GM20431 (cell line): ENCODE measurements around the gene KRT72.

Experiments used
- in situ Hi-C: fragments of 300-500 bp; cut with MseI, MboI; formaldehyde crosslinking; loops from one replicate; pipeline ENCODE4 v1.15.0; 2020; ENCODE audit warnings: low sequenced_read_pairs; ENCODE audit not compliant: unreplicated experiment

The KRT72 gene

DNA sequence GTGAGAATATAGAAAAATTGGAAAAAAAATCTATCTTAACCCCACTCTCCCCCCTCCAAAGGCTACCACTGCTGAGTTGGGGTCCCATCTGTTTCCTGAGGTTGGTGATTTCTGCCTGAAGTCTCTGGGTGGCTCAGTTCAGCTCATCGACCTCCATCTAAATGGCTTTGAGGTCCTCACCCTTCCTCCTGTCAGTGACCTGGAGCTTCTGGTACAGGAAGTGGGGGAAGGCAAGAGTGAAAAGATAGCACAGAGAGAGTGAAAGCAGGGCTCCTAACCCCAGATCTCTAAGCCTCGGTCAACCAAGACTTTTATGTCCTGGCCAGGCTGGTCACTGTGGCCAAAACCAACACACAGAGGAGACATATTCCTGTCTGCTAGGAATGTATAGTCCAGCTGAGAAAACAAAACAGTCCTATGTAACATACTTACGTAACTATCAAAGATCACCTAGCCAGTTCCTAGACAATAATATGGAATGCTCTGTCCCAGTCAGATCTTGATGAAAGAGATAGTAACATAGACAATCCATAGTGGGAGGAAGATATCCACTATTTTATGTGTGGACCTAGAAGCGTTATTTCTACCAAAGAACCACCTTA is 29.4 kb upstream of the KRT72 start:
- in situ Hi-C loops, result no loop called here

DNA sequence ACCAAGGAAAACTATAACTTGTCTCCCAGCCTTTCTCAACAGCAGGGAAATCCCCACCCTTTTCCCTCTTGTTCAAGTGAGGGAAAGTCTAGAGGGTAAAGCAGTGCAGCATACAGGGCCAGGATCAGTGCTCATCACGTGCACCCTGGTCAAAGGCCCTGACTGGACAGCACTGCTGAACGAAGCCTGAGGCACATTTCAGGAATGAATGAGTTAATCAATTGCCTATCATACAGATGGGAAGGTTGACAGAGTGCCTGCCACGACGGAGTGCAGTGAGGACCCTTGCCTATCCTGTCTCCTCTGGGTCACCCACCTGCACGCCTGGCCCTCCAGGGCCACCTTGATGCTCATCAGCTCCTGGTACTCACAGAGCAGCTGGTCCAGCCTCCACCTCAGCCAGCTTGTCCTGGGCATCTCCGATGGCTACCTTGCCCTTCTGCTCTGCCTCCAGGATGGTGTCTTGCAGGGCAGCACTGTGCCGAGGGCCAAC is 28.8 kb upstream of the KRT72 start:
- in situ Hi-C loops, result no loop called here

DNA sequence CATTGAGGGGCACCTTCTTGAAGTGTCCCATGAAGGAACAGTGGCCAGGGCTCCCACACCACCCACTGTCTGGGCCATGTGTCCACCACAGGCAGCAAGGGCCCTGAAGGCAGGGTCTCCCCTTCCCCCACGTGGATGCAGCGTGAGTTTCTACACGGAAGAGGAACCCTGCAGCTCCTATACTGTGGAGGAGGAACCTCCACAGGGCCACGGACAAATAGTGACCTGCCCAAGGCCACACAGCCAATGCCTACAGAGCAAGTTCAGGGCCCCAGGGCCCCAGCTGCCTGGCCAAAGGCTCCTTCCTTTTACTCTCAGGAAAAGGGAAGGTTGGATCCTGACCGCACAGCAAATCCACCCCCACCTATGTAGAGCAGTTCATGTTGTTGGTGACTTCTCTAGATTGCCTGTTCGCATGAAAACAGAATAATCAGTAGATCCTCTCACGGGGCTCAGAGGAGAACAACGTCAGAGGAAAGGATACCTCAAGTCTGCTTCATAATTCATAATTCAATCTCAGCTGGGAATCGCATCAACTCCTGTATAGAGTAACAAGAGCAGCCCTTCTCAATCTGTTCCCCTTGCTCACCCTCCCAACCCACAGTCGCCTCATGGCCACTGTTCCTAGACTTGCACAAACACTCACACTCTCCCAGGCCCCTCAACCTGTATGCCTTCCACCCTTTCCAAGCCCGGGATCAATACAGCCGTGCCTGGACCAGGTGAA is 28.2 kb upstream of the KRT72 start:
- in situ Hi-C loops, result no loop called here

DNA sequence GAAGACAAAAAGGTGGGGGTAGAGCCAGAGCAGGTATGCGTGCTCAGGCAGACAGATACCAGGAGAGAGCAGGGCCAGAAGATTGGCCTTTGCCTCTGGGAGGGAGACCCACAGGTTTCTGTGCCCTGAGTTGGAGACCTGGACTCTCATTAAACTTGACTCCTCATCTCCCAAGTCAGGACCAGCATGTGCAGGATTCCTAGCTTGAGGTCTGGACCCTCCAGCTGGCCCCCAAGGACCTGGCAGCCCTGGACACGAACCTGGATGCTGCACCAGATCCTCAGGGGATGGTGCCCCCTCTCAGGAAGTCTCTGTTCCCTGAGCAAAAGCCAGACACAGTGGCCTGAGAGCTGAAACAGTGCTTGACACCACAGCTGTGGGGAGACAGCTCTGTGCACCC is 27.6 kb upstream of the KRT72 start:
- in situ Hi-C loops, result no loop called here

DNA sequence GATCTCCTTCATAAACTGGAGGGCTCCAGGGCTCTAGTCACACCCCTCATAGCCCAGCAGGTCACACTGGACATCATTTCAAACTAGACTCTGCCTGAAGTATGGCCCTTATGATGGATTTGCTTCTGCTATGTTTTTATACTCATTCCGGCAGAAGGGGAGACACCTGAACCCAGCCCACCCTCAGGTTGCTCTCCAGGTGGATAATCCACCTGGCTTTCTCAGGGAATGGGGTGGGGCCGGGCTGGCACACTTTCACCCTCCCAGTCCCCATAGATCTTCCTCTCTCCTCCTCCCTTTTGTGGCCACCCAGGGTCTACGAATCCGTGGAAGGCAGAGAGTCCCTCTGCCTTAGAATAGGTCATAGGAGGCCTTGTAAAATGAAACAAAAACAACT is 26.8 kb upstream of the KRT72 start:
- in situ Hi-C loops, result no loop called here

DNA sequence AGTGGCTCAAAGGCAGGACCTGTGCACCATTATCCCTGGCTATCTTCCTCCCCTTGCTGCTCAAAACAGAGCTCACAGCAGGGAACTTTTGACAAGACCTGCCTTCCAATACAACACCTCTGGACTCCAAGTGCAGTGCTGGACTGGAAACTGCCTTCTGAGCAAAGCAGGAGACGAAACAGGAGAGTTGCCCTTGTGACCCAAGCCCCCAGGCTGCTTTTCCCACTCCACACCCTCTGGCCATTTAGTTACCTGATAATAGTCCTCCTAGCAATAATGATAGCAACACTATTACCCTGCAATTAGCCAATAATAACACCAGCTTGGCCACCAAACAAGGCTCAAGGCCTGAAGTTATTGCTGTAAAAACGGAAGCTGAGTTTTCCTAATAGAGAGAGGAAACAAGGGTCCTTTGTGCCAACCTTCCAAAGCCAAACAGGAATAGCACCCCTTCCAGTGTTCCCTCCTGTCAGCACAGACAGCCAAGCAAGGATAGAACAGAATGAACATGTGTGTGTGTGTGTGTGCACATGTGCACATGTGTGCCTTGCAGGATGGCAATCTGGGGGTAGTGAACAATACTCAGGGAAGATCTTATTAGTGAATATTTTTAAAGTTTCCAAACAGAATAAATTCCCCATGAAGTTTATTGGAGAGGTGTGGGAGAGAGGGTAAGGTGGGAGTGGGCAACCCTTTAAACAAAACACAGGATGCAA is 26.3 kb upstream of the KRT72 start:
- in situ Hi-C loops, result no loop called here

DNA sequence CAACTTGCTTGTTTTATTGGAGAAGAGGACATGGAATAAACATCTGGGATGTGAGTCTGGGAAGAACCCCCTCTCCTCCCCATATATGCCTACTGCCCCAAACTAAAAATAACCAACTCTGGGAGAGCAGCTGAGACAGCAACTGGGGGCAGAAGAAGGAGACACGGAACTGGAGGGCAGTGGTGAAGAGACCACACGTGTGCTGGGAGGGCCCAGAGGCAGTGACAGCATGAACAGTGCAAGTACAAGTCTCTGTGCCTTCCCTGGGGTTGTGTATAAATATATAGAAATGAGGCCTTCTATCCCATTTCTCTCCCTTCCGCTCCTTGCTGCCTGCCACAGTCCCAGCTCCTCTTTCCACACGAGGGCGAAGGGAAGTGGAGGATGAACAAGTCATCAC is 21.1 kb upstream of the KRT72 start:
- in situ Hi-C loops, result no loop called here

DNA sequence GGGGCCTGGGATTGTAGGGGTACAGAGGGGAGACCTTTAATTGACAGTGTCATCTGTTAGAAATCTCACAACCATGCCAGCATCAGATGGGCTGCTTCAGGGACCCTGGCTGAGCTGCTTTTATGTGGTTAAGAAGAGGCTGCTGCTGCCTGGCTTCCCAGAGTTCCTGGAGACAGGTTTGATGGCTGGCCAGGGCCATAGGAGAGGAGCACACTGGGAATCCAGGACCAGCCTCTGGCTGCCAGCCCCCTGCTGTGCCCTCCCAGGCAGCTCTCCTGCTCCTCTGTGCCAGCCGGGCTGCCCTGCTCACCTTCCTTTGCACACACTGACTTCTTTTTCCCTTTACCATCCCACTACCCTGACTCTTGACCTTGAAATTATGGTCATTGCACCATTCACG is 17.6 kb upstream of the KRT72 start:
- in situ Hi-C loops, result no loop called here

DNA sequence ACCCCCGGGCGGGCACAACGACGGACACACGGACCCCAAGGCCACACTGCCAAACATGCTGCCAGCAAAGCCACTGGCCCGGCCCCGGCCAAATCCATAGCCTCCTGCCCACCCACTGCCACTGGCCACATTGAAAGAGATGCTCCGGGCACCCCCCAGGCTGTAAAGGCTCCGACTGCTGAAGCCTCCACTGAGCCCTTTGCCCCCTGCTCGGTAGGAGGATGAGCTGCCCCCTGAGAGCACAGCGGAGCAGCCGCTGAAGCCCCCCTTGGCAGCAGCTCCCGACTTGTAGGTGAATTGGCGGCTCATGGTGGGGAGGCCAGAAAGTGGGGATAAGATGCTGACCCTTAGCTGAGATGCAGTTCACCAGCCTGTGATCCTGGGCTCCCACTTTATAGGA is 17.0 kb upstream of the KRT72 start, which contains the start of gene KRT73:
TSS of gene KRT73 (minus strand) at position 344 of the 400 bp plus-strand sequence. CDS start at position 309, 35 bp downstream.
- in situ Hi-C loops, result no loop called here

DNA sequence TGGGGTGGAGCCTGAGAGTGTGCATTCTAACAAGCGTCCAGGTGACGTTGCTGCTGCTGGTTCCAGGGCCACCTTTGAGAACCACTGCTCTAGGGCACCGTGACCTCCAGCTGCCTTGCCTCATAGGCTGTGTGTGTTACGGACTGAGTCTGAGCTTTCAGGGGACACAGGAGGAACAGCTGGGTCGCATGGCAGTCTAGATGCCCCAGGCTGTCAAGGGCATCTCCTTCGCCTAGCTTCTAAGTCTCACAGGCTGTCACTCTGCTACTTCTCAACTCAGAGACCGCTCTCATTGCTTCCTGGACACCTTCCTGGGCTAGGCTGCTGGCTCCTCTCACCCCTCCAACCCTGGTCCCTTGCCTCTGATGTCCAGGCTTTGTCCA is 16.1 kb upstream of the KRT72 start:
- in situ Hi-C loops, result no loop called here

DNA sequence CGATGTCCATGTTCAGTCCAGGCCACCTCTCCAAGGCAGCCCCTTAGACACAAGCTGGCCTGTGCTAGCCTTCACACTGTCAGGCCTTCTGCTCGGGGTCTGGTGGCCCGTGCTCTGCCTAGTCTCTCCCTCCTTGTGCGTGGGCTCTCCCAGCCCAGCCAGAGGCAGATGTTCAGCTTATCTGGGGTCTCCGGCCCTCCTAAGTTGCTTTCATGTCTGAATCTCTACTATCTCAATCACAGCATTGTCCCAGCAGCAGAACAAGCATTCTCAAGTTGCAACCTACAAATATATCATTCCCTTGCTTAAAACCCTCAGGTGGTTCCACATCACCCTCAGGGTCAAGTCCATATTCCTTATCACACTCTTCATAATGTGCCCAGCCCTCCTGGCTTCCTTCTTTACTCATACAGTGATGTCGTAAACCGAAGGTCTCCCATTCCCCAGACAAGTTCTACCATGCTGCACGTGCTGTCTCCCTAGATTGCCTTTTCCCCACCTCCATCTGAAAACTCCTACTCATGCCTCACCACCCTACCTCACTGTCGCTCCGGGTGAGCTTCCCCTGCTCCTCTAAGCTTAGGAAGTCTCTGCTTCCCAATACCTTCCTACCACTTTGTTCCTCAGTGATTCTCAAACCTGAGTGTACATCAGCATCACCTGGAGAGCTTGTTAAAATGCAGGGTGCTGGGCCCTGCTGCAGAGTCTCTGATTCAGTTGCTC is 15.6 kb upstream of the KRT72 start:
- in situ Hi-C loops, result no loop called here

DNA sequence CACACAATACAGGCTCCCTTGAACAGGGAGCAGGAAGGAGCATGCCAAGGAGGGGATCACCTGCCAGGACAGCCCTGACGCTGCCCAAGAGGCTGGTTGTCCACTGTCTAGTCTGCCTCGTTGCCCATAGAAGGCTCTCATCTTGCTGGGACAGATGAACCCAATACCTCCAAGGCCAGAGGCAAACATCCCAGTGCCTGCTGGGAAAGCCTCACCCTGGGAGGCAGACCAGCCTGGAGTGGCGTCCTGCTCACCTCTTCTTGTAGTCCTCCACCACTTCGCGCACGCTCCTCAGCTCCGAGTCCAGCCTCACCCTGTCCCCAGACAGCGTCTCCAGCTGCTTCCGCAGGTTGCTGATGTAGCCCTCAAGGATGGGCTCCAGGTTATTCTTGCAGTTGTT is 14.6 kb upstream of the KRT72 start:
- in situ Hi-C loops, result no loop called here

DNA sequence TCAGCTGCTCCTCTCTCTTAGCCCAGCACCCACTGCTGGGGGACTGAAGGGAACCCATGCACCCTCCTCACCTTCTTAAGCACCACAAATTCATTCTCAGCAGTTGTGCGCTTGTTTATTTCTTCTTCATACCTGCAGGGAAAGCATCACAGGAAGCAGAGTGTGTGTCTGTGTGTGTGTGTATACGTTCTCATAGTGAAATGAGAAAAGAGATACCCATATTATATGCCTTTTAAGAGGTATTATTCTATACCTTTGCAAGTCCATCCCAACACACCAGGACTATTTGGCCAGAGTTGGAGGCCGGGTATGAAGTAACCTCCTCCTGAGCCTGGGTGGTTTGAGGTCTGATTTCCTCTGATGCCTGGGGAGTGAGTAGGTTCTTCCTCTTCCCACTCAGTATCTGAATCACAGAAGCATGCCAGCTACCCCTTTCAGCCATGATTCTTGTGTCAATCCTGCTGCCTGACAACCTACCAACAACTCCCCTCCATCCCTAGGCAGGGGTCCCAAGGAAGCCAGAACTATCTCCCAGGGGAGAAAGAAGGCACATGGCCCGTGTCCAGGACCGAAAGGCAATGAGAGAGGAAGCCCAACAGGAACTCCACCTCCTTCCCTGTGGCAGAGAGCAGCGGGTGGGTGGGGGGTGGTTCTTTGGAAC is 14.1 kb upstream of the KRT72 start:
- in situ Hi-C loops, result no loop called here

DNA sequence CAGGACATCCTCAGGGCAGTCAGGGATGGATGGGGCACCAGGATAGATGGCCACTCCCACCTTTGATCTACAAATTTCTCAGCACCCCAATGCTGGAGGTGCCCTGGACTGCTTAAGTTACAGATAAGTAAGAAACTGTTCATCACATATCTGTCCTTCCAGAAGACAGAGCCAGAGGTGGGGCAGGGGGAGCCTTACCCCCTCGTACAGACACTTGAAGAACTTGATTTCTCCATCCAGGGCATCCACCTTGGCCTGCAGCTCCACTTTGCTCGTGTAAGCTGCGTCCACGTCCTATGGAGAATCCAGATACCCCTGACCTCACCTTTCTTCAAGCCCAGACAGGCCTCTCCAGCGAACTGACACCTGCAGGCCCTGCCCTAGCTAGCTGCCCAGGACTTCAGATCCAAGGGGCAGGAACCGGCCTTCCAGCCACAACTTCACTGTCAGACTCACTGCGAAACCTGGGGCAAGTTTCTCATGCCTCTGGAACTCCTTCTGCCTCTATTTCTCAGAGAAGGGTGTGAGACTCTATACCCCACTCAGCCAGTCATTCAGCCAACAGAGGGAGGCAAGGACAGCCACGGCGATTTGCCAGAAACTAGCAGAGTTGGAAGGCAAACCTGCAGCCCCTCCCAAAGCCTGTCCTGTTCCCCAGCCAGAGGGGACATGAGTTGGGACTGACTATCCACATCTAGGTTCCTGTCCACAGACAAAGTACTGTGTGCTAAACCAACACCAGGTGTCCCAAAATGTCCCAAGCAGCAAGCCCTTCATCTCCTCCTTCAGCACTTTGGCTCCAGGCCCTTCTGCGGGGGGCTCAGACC is 13.3 kb upstream of the KRT72 start:
- in situ Hi-C loops, result no loop called here

DNA sequence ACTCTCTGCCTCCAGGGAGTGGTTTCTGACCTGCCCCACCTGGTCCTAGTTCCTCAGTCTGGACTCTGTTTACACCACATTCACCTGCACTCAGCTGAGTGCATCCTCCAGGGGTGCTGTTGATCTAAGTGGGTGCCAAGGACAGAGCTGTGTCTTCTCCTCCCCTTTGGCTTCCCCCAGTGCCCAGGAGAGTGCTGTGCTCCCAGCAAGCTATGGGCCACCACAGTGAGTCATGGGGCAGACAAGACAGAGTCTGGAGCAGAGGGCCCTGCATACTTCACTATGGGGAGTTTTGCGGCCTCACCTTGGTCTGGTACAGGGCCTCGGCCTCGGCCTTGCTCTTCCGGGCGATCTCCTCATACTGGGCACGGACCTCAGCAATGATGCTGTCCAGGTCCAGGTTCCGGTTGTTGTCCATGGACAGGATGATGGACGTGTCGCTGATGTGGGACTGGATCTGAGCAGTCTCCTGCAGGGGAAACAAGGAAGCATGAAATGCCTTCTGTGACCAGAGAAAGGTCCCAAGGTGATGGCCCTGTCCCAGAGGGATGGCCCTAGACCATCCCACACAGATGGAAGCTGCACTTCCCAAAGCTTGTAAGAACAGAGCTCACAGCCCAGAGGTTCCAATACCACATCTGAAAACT is 12.2 kb upstream of the KRT72 start:
- in situ Hi-C loops, result no loop called here

DNA sequence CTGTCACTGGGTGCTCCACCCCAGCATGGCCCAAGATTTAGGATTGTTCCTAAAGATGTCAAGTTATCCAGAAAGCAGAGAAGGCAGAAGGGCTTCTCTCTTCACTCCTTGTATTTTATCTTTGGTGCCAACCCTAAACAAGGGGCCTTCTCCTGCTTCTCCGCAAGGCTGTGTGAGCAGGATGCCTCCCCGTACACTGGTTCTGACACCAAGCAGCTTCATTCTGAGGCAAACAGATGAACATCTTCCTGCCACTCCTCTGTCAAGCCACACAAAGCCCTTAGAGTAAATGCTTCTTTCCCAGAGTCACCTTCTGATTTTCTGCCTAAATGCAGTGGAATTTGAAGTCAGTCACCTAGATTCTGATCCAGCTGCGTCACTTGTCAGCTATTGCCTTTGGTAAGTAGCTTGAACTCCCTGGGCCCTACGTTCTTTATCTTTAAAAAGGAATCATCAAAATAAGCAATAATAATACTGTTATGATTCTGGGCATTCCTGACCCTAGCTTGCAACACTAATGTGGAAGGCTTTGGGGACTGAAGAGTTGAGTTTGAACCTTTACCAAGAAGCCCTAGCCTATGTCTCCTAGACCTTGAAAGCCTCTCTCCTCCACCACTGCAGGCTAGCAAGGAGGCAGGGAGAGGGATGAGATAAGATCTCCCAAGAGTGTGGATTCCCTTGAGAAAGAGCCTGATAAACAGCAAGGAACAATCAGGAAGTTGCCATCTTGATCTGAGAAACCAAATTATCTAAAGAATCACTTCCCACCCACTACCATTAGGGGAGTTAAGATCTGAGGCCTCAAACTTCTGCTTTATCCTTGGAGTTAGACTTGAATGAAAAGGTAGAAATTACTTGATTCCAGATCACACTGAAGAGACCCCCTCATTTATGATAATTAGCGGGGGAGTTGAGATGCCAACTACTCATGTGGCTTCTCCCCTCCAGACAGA is 11.4 kb upstream of the KRT72 start:
- in situ Hi-C loops, result no loop called here

DNA sequence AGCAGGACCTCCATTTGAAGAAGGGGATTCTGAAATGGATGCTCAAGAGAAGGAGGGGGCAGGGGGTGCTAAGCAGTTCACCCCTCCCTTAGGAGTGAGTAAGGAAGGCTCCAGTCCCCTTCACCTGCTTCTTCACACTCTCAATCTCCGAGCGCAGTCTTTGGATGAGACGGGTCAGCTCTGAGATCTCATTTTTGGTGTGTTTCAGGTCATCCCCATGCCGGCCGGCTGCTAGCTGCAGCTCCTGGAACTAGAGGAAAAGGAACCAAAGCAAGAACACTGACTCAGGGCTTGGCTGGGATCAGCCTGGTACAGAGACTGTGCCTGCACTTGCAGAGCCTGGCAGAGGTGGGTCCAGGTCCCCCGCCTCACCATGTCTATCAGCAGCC is 9.8 kb upstream of the KRT72 start:
- in situ Hi-C loops, result no loop called here
